IMR-90 (cell line): ENCODE data around the gene PTPRS. TPM values are rescaled to one million over a fixed set of nuclear protein-coding genes. Genes with fewer than 3 reads are reported as not detected.

Experiments used
- ATAC-seq: fragments of 200-7000 bp; cut with Tn5 transposase; 2 replicates; pipeline ENCODE4 v1.9.1; 2020; ENCODE audit warnings: low read depth, mild to moderate bottlenecking, moderate library complexity
- BruUV-seq: library from RNA; stranded (reverse); fragments of 400-500 nt; replicated peaks from 2 replicates; lab custom pipeline; 2021; lab: Mats Ljungman, UMichigan
- CTCF ChIA-PET: fragments of 300-600 bp; formaldehyde crosslinking; extraction: SDS; loops from one replicate; lab custom pipeline; 2021; ENCODE audit warnings: antibody characterized with exemption; lab: Yijun Ruan, JAX
- POLR2A ChIA-PET: fragments of 300-600 bp; sonication (Branson Sonifier 250); formaldehyde crosslinking; loops from one replicate; lab custom pipeline; 2022; ENCODE audit warnings: antibody characterized with exemption; ENCODE audit not compliant: unreplicated experiment; lab: Charles Lee
- DNase-seq: peaks from one replicate; pipeline ENCODE4 v3.0.0; 2013
- H2AFZ ChIP-seq: replicated peaks from 2 replicates; pipeline ENCODE3; 2013; ENCODE audit warnings: low read length, mild to moderate bottlenecking; ENCODE audit not compliant: poor library complexity
- H2AK5ac ChIP-seq: 2 replicates; pipeline ENCODE4 v1.6.1; 2013; ENCODE audit warnings: low read depth, low read length, inconsistent platforms
- H2AK9ac ChIP-seq: replicated peaks from 2 replicates; pipeline ENCODE3; 2013; ENCODE audit warnings: mild to moderate bottlenecking, low read depth, low read length, moderate library complexity; ENCODE audit not compliant: poor library complexity
- H2BK120ac ChIP-seq: 2 replicates; pipeline ENCODE4 v1.6.1; 2013; ENCODE audit warnings: low read depth, low read length, inconsistent platforms
- H2BK15ac ChIP-seq: 3 replicates; pipeline ENCODE4 v1.6.1; 2013; ENCODE audit warnings: low read depth, low read length, inconsistent platforms
- H2BK20ac ChIP-seq: 2 replicates; pipeline ENCODE4 v1.6.1; 2013; ENCODE audit warnings: low read depth, mild to moderate bottlenecking, inconsistent platforms, low read length, moderate library complexity
- H2BK5ac ChIP-seq: 2 replicates; pipeline ENCODE4 v1.6.1; 2013; ENCODE audit warnings: mild to moderate bottlenecking, low read depth, low read length, inconsistent platforms; ENCODE audit not compliant: poor library complexity, severe bottlenecking
- H3K14ac ChIP-seq: replicated peaks from 2 replicates; pipeline ENCODE4 v1.6.1; 2013; ENCODE audit warnings: low read depth, low read length, inconsistent platforms
- H3K18ac ChIP-seq: 2 replicates; pipeline ENCODE4 v1.6.1; 2013; ENCODE audit warnings: low read depth, low read length, control low read depth
- H3K23ac ChIP-seq: 2 replicates; pipeline ENCODE4 v1.6.1; 2013; ENCODE audit warnings: low read depth, low read length, inconsistent platforms
- H3K27ac ChIP-seq: 2 replicates; pipeline ENCODE4 v1.5.1; 2013; ENCODE audit warnings: mild to moderate bottlenecking, control low read depth, low read length; ENCODE audit not compliant: insufficient read depth
- H3K27me3 ChIP-seq: 2 replicates; pipeline ENCODE4 v1.6.1; 2013; ENCODE audit warnings: low read length; ENCODE audit not compliant: control insufficient read depth, insufficient read depth
- H3K36me3 ChIP-seq: 2 replicates; pipeline ENCODE4 v1.6.1; 2013; ENCODE audit warnings: low read length, mixed read lengths; ENCODE audit not compliant: control insufficient read depth, insufficient read depth
- H3K4ac ChIP-seq: 2 replicates; pipeline ENCODE4 v1.6.1; 2013; ENCODE audit warnings: low read depth, low read length, inconsistent platforms
- H3K4me1 ChIP-seq: 2 replicates; pipeline ENCODE4 v1.6.1; 2013; ENCODE audit warnings: low read length, mixed read lengths; ENCODE audit not compliant: control insufficient read depth, insufficient read depth
- H3K4me2 ChIP-seq: 2 replicates; pipeline ENCODE4 v1.6.1; 2013; ENCODE audit warnings: low read depth, mild to moderate bottlenecking, control low read depth, low read length, moderate library complexity
- H3K4me3 ChIP-seq: 2 replicates; pipeline ENCODE4 v1.5.1; 2013; ENCODE audit warnings: low read depth, mild to moderate bottlenecking, control low read depth, low read length, moderate library complexity; ENCODE audit not compliant: insufficient read depth
- H3K56ac ChIP-seq: 2 replicates; pipeline ENCODE4 v1.6.1; 2013; ENCODE audit warnings: low read length, inconsistent platforms; ENCODE audit not compliant: insufficient read depth; ENCODE audit errors: extremely low read depth
- H3K79me1 ChIP-seq, 2 experiments: 2 replicates each; pipeline ENCODE4 v1.6.1; 2013; ENCODE audit warnings: low read length in 2 of 2, inconsistent platforms in 1 of 2, low read depth in 1 of 2
- H3K9ac ChIP-seq: 2 replicates; pipeline ENCODE4 v1.6.1; 2013; ENCODE audit warnings: low read depth, low read length, control low read depth
- H3K9me1 ChIP-seq: 2 replicates; pipeline ENCODE4 v1.6.1; 2013; ENCODE audit warnings: low read length, inconsistent platforms; ENCODE audit not compliant: insufficient read depth
- H3K9me3 ChIP-seq: 2 replicates; pipeline ENCODE4 v1.6.1; 2013; ENCODE audit warnings: low read length; ENCODE audit not compliant: control insufficient read depth, insufficient read depth
- H4K20me1 ChIP-seq: 2 replicates; pipeline ENCODE4 v1.6.1; 2013; ENCODE audit warnings: low read length, inconsistent platforms; ENCODE audit not compliant: insufficient read depth
- H4K5ac ChIP-seq: 2 replicates; pipeline ENCODE4 v1.6.1; 2013; ENCODE audit warnings: mild to moderate bottlenecking, low read depth, low read length, control low read depth
- H4K8ac ChIP-seq, 2 experiments: 2 replicates each; pipeline ENCODE4 v1.6.1; 2013; ENCODE audit warnings: low read depth in 2 of 2, low read length in 2 of 2, control low read depth in 1 of 2, inconsistent platforms in 1 of 2
- H4K91ac ChIP-seq: 2 replicates; pipeline ENCODE4 v1.6.1; 2013; ENCODE audit warnings: low read depth, low read length, inconsistent platforms; ENCODE audit not compliant: insufficient read depth
- BHLHE40 ChIP-seq: fragments of 150-350 bp; IDR thresholded peaks from 2 replicates; pipeline ENCODE4 v1.6.1; 2016; ENCODE audit warnings: mild to moderate bottlenecking, low read depth, low read length
- CEBPB ChIP-seq: IDR thresholded peaks from 2 replicates; pipeline ENCODE4 v1.6.1; 2012; ENCODE audit warnings: low read depth, low read length, improper control_type of control experiment
- CHD1 ChIP-seq: IDR thresholded peaks from 2 replicates; pipeline ENCODE4 v1.6.1; 2012; ENCODE audit warnings: low read depth, low read length, improper control_type of control experiment
- CTCF ChIP-seq: conservative IDR thresholded peaks from 2 replicates; pipeline ENCODE4 v1.5.1; 2012; ENCODE audit warnings: mild to moderate bottlenecking, low read depth, low read length, improper control_type of control experiment
- ELK1 ChIP-seq: fragments of 150-350 bp; IDR thresholded peaks from 2 replicates; pipeline ENCODE4 v1.6.1; 2016; ENCODE audit warnings: low read depth, mild to moderate bottlenecking, low read length, moderate library complexity, borderline replicate concordance
- FOS ChIP-seq: fragments of 150-350 bp; IDR thresholded peaks from 2 replicates; pipeline ENCODE4 v1.6.1; 2016; ENCODE audit warnings: low read depth, low read length
- MAFK ChIP-seq: IDR thresholded peaks from 2 replicates; pipeline ENCODE4 v1.6.1; 2012; ENCODE audit warnings: low read depth, low read length, improper control_type of control experiment
- MAZ ChIP-seq: IDR thresholded peaks from 2 replicates; pipeline ENCODE4 v1.6.1; 2012; ENCODE audit warnings: low read depth, mild to moderate bottlenecking, low read length, improper control_type of control experiment, moderate library complexity, borderline replicate concordance
- POLR2A ChIP-seq: IDR thresholded peaks from 2 replicates; pipeline ENCODE4 v1.6.1; 2012; ENCODE audit warnings: mild to moderate bottlenecking, low read depth, low read length
- RAD21 ChIP-seq: IDR thresholded peaks from 2 replicates; pipeline ENCODE4 v1.6.1; 2012; ENCODE audit warnings: low read length, improper control_type of control experiment
- RCOR1 ChIP-seq: IDR thresholded peaks from 2 replicates; pipeline ENCODE4 v1.6.1; 2012; ENCODE audit warnings: mild to moderate bottlenecking, low read length, improper control_type of control experiment; ENCODE audit not compliant: insufficient replicate concordance
- RFX5 ChIP-seq: IDR thresholded peaks from 2 replicates; pipeline ENCODE4 v1.8.0; 2012; ENCODE audit warnings: low read depth, mild to moderate bottlenecking, low read length, moderate library complexity
- SMC3 ChIP-seq: fragments of 150-350 bp; IDR thresholded peaks from 2 replicates; pipeline ENCODE4 v1.6.1; 2016; ENCODE audit warnings: low read depth, mild to moderate bottlenecking, antibody characterized with exemption, low read length, moderate library complexity
- WGBS, 2 experiments: methylation state at CpG; one replicate each; pipeline versions ENCODE4 v1.1.5 to v1.1.7; 2013; ENCODE audit warnings: missing lambda C conversion rate in 2 of 2; ENCODE audit not compliant: insufficient read length in 1 of 2; ENCODE audit errors: extremely low coverage in 2 of 2; 5-methylcytosine and 5-hydroxymethylcytosine counted together
- dilution Hi-C: fragments of 300-500 bp; cut with HindIII; formaldehyde crosslinking; loops from one replicate; pipeline ENCODE4 v1.14.3; 2018; ENCODE audit warnings: low sequenced_read_pairs; ENCODE audit not compliant: unreplicated experiment
- in situ Hi-C: fragments of 300-500 bp; cut with MboI; formaldehyde crosslinking; loops from 3 replicates; pipeline ENCODE4 v1.14.3; 2019; ENCODE audit warnings: low sequenced_read_pairs, inconsistent platforms, mixed read lengths
- intact Hi-C: fragments of 100-400 bp; cut with micrococcal nuclease; formaldehyde crosslinking; loops from 2 replicates; pipeline ENCODE4 v1.10.0; 2022
- polyA plus RNA-seq, 3 experiments: library from polyadenylated mRNA; depleted of rRNA; stranded (reverse); fragments of >200 nt; gene quantifications; 2 replicates each; pipeline ENCODE4 v1.2.3, GENCODE V29; 2012; ENCODE audit warnings: low replicate concordance in 1 of 3
- total RNA-seq: library from RNA; depleted of rRNA; stranded (reverse); fragments of >200 nt; gene quantifications from 2 replicates; pipeline ENCODE4 v1.2.3, GENCODE V29; 2012

Gene PTPRS
- total and polyA plus RNA-seq, 2 of the 4 experiments (the other 2 are of a cell fraction): 40.1 to 51.9 TPM

- H2BK20ac ChIP-seq: no peak overlapping the region
- H3K4me2 ChIP-seq: no peak overlapping the region
- H4K91ac ChIP-seq: no peak overlapping the region
- TF ChIP-seq MAZ (no peak), CHD1 (no peak), POLR2A (no peak), SMC3 (no peak), CTCF (no peak), BHLHE40 (no peak), MAFK (no peak), CEBPB (no peak), RAD21 (no peak), FOS (no peak), RCOR1 (no peak), RFX5 (no peak), ELK1 (no peak)
- intact Hi-C loops: no loop called here
- no peaks in the 10 kb centered on the region for H3K9me1 ChIP-seq
- H2BK120ac ChIP-seq: no peak overlapping the region
- in situ Hi-C loops: no loop called here
- dilution Hi-C loops: no loop called here
- H2BK5ac ChIP-seq: no peak overlapping the region
- no peaks in the 10 kb centered on the region for H3K36me3 ChIP-seq
- H4K8ac ChIP-seq: no peak overlapping the region
- H3K9me3 ChIP-seq: no peaks in the 10 kb centered on the region
- ChIA-PET CTCF (no interaction called here), POLR2A (no interaction called here)
- H3K4me3 ChIP-seq: no peak overlapping the region
- H3K79me1 ChIP-seq: peaks cover 5 to 6% of the 10 kb centered on the region in 2 experiments; a peak in 1 of 4 replicates
- no peak overlapping the region for H3K56ac ChIP-seq
- H2AK5ac ChIP-seq: no peak overlapping the region
- H3K4me1 ChIP-seq: peaks cover 3% of the 10 kb centered on the region; the same call in 1 of the 2 replicates
- H3K4ac ChIP-seq: no peak overlapping the region
- H3K27me3 ChIP-seq: no peaks in the 10 kb centered on the region
- peaks cover 28% of the 10 kb centered on the region for H4K20me1 ChIP-seq
- no TSS peak for BruUV-seq
- no peak overlapping the region for H3K18ac ChIP-seq
- H4K5ac ChIP-seq: no peak overlapping the region
- H2AK9ac ChIP-seq: no peak overlapping the region
- H3K23ac ChIP-seq: no peak overlapping the region
- no peak overlapping the region for H3K9ac ChIP-seq
- H3K27ac ChIP-seq: no peak overlapping the region
- H2BK15ac ChIP-seq: no peak overlapping the region
- 94% methylated on average over 5 of the region's 13 CpGs; no CpG with 5 or more reads in 1 of the 2 experiments for WGBS, 2 experiments
- no peak overlapping the region for H3K14ac ChIP-seq
- ATAC-seq: no peak
- H2AFZ ChIP-seq: no peak overlapping the region
- DNase-seq: no peak
Observed at GRCh38 chr19:5298471-5298901, 42.1 kb downstream of the PTPRS start.
